HCT116 (cell line): ENCODE results near the gene PHOSPHO1. TPM values are rescaled to one million over a fixed set of nuclear protein-coding genes. Genes with fewer than 3 reads are reported as not detected.

ENCODE experiments used
- ATAC-seq: fragments of 200-7000 bp; cut with Tn5 transposase; 2 replicates; pipeline ENCODE4 v1.9.1; 2020; ENCODE audit warnings: mild to moderate bottlenecking, moderate library complexity
- BruUV-seq: library from RNA; stranded (reverse); fragments of 400-500 nt; replicated peaks from 2 replicates; lab custom pipeline; 2021; lab: Mats Ljungman, UMichigan
- CTCF ChIA-PET: fragments of 300-600 bp; sonication (Branson Sonifier 250); formaldehyde crosslinking; loops from one replicate; lab custom pipeline; 2021; ENCODE audit warnings: antibody characterized with exemption; lab: Charles Lee
- POLR2A ChIA-PET: fragments of 300-600, 350-600 bp; sonication (Branson Sonifier 250); formaldehyde crosslinking; loops from one replicate; lab custom pipeline; 2021; ENCODE audit warnings: antibody characterized with exemption; lab: Charles Lee
- RAD21 ChIA-PET, 2 experiments: fragments of 300-600 bp; sonication (Branson Sonifier 250); formaldehyde crosslinking; loops; one replicate each; lab custom pipeline; 2023; ENCODE audit warnings: low total read pairs in 2 of 2; ENCODE audit not compliant: uncharacterized antibody in 2 of 2, unreplicated experiment in 2 of 2, low non-redundant PET in 1 of 2; lab: Charles Lee
- DNase-seq: peaks from one replicate; pipeline ENCODE4 v3.0.0-alpha.2; 2010; ENCODE audit warnings: low read depth, low spot score
- H2AFZ ChIP-seq: fragments of 200-600 bp; shearing (Covaris generic), sonication (generic); 2 replicates; pipeline ENCODE4 v1.6.1; 2017; ENCODE audit warnings: low read depth, mixed run types, mixed read lengths, antibody characterized with exemption, low read length; ENCODE audit not compliant: poor library complexity, severe bottlenecking
- H3K27ac ChIP-seq: 2 replicates; pipeline ENCODE4 v1.5.1; 2012; ENCODE audit warnings: low read depth, low read length
- H3K27me3 ChIP-seq: fragments of 200-600 bp; sonication (generic); 2 replicates; pipeline ENCODE4 v1.6.1; 2016; ENCODE audit warnings: mixed run types, low read length, mixed read lengths; ENCODE audit not compliant: insufficient read depth
- H3K36me3 ChIP-seq, 2 experiments: fragments of 200-500 bp in 1 of 2; fragments of 200-600 bp in 1 of 2; sonication (Bioruptor generic) in 1 of 2; sonication (generic) in 1 of 2; 2 replicates each; pipeline versions ENCODE4 v1.5.1 to v1.6.1; 2014 to 2016; ENCODE audit warnings: low read length in 2 of 2, inconsistent platforms in 1 of 2, mixed read lengths in 1 of 2, mixed run types in 1 of 2; ENCODE audit not compliant: insufficient read depth in 2 of 2, control insufficient read depth in 1 of 2
- H3K4me1 ChIP-seq, 2 experiments: fragments of 200-600 bp in 1 of 2; sonication (generic) in 1 of 2; 2 replicates each; pipeline versions ENCODE4 v1.5.1 to v1.6.1; 2012 to 2017; ENCODE audit warnings: low read length in 2 of 2, inconsistent platforms in 1 of 2, mild to moderate bottlenecking in 1 of 2, mixed read lengths in 1 of 2, mixed run types in 1 of 2, moderate library complexity in 1 of 2; ENCODE audit not compliant: insufficient read depth in 2 of 2, control insufficient read depth in 1 of 2
- H3K4me2 ChIP-seq: fragments of 200-600 bp; sonication (generic); 2 replicates; pipeline ENCODE4 v1.6.1; 2017; ENCODE audit warnings: mixed run types, low read length, mixed read lengths
- H3K4me3 ChIP-seq, 2 experiments: fragments of 200-600 bp in 1 of 2; sonication (generic) in 1 of 2; replicated peaks in 1 of 2; 2 replicates each; pipeline ENCODE4 v1.5.1; 2011 to 2016; ENCODE audit warnings: low read length in 2 of 2, control low read depth in 1 of 2, low read depth in 1 of 2, mild to moderate bottlenecking in 1 of 2, mixed read lengths in 1 of 2, mixed run types in 1 of 2
- H3K79me2 ChIP-seq: fragments of 200-600 bp; sonication (generic); 2 replicates; pipeline ENCODE4 v1.6.1; 2017; ENCODE audit warnings: mild to moderate bottlenecking, mixed run types, low read length, moderate library complexity, mixed read lengths; ENCODE audit not compliant: insufficient read depth
- H3K9ac ChIP-seq: fragments of 200-600 bp; sonication (generic); 2 replicates; pipeline ENCODE4 v1.6.1; 2016; ENCODE audit warnings: low read length, mixed read lengths
- H3K9me2 ChIP-seq: fragments of 200-600 bp; sonication (generic), shearing (Covaris generic); 2 replicates; pipeline ENCODE4 v1.6.1; 2017; ENCODE audit warnings: mixed run types, mild to moderate bottlenecking, moderate library complexity; ENCODE audit not compliant: insufficient read depth
- H3K9me3 ChIP-seq, 2 experiments: fragments of 200-500 bp in 1 of 2; fragments of 200-600 bp in 1 of 2; sonication (Bioruptor generic) in 1 of 2; sonication (generic) in 1 of 2; 2 replicates each; pipeline ENCODE4 v1.6.1; 2014 to 2017; ENCODE audit warnings: low read length in 2 of 2, mixed read lengths in 2 of 2, inconsistent platforms in 1 of 2, low read depth in 1 of 2, mild to moderate bottlenecking in 1 of 2, mixed run types in 1 of 2, moderate library complexity in 1 of 2; ENCODE audit not compliant: control insufficient read depth in 1 of 2, insufficient read depth in 1 of 2
- H4K20me1 ChIP-seq: fragments of 200-600 bp; sonication (generic), shearing (Covaris generic); 2 replicates; pipeline ENCODE4 v1.6.1; 2017; ENCODE audit warnings: mixed run types, mild to moderate bottlenecking, moderate library complexity; ENCODE audit not compliant: insufficient read depth
- CBX3 ChIP-seq: IDR thresholded peaks from 2 replicates; pipeline ENCODE4 v1.6.1; 2012; ENCODE audit warnings: low read depth
- EZH2phosphoT487 ChIP-seq: fragments of 200-600 bp; IDR thresholded peaks from 2 replicates; pipeline ENCODE4 v1.6.1; 2018; ENCODE audit warnings: antibody characterized with exemption, borderline replicate concordance
- FOSL1 ChIP-seq: IDR thresholded peaks from 2 replicates; pipeline ENCODE4 v1.6.1; 2012; ENCODE audit warnings: low read depth
- POLR2AphosphoS5 ChIP-seq: IDR thresholded peaks from 2 replicates; pipeline ENCODE4 v1.6.1; 2011; ENCODE audit warnings: mild to moderate bottlenecking, low read depth, low read length, moderate library complexity
- RAD21 ChIP-seq: IDR thresholded peaks from 2 replicates; pipeline ENCODE4 v1.6.1; 2012; ENCODE audit warnings: low read depth, mild to moderate bottlenecking
- SRF ChIP-seq: IDR thresholded peaks from 2 replicates; pipeline ENCODE4 v1.6.1; 2012; ENCODE audit warnings: low read depth
- TCF7L2 ChIP-seq: IDR thresholded peaks from 2 replicates; pipeline ENCODE4 v1.7.0; 2011; ENCODE audit warnings: borderline replicate concordance, inconsistent platforms; ENCODE audit not compliant: insufficient read depth, insufficient read length; ENCODE audit errors: extremely low read depth
- intact Hi-C: fragments of 100-400 bp; cut with micrococcal nuclease; formaldehyde crosslinking; loops from 2 replicates; pipeline ENCODE4 v1.10.0; 2022
- total RNA-seq: library from RNA; stranded (reverse); gene quantifications from one replicate; pipeline ENCODE4 v1.2.1, GENCODE V29; 2021; ENCODE audit not compliant: unreplicated experiment
- TF ChIP-seq, protein P1 (sequence below): IDR thresholded peaks from 2 replicates; pipeline ENCODE4 v1.6.1; 2012
- TF ChIP-seq, protein P2 (sequence below): IDR thresholded peaks from 2 replicates; pipeline ENCODE4 v1.6.1; 2012
- TF ChIP-seq, protein P3 (sequence below), 3 experiments: fragments of 200-600 bp in 1 of 3; sonication (generic) in 1 of 3; IDR thresholded peaks in 2 of 3; conservative IDR thresholded peaks in 1 of 3; 2 replicates each; pipeline ENCODE4 v1.5.1; 2012 to 2017; ENCODE audit warnings: low read depth in 2 of 3, low read length in 2 of 3, antibody characterized with exemption in 1 of 3, borderline replicate concordance in 1 of 3, control low read depth in 1 of 3, mild to moderate bottlenecking in 1 of 3, mixed read lengths in 1 of 3, mixed run types in 1 of 3, moderate library complexity in 1 of 3; ENCODE audit not compliant: insufficient read depth in 1 of 3

The PHOSPHO1 gene
- total RNA-seq, 1 experiment from 2014 or later = 3.0 TPM

DNA sequence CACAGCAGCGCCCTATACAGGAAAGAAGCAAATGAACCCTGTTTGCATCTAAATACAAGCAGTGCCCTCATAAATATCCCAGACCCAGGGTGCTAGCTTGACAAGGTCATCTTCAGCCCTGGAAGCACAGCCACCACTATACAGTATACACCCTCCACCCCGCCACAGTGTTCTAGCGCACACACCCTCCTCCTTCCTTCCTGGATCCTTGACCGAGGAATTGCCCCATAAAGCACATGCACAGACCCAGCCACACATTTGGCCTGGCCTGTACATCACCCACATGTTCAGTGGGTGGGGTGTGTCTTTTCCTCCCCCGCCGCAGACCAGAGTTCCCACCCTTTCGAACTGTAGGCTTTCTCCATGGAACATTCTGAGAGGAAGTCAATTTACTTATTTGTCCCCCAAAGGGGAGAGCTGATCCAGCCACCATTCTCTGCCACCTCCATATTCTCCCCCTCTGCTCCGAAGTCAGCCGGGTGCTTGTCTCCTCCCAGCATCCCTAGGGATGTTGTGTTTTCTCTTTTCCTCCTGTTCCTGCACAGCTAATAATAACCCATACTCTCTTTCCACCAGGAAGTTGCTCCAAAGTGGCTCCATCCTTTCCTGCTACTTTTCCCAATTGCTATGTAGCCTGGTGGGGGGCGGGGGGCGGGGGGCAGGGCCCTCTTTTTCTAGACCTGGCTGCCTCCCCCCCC, 13.5 kb downstream of the PHOSPHO1 start:
- Histone ChIP-seq H3K9me2 (no peaks in the 10 kb centered on the region), H3K27ac (no peak overlapping the region), H3K9me3 (no peaks in the 10 kb centered on the region), H3K27me3 (no peaks in the 10 kb centered on the region), H2AFZ (no peak overlapping the region), H3K9ac (no peak overlapping the region), H4K20me1 (no peaks in the 10 kb centered on the region), H3K4me1 (no peaks in the 10 kb centered on the region), H3K4me2 (no peak overlapping the region), H3K4me3 (no peak overlapping the region), H3K79me2 (no peaks in the 10 kb centered on the region), H3K36me3 (no peaks in the 10 kb centered on the region)
- DNase-seq = no peak
- BruUV-seq = no TSS peak
- intact Hi-C loops = no loop called here
- TF ChIP-seq POLR2AphosphoS5 (no peak), CBX3 (no peak), FOSL1 (no peak), SRF (no peak)
- TF ChIP-seq, protein P1, sequence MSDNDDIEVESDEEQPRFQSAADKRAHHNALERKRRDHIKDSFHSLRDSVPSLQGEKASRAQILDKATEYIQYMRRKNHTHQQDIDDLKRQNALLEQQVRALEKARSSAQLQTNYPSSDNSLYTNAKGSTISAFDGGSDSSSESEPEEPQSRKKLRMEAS = no peak
- TF ChIP-seq, protein P2, sequence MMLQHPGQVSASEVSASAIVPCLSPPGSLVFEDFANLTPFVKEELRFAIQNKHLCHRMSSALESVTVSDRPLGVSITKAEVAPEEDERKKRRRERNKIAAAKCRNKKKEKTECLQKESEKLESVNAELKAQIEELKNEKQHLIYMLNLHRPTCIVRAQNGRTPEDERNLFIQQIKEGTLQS = no peak
- TF ChIP-seq, protein P3, sequence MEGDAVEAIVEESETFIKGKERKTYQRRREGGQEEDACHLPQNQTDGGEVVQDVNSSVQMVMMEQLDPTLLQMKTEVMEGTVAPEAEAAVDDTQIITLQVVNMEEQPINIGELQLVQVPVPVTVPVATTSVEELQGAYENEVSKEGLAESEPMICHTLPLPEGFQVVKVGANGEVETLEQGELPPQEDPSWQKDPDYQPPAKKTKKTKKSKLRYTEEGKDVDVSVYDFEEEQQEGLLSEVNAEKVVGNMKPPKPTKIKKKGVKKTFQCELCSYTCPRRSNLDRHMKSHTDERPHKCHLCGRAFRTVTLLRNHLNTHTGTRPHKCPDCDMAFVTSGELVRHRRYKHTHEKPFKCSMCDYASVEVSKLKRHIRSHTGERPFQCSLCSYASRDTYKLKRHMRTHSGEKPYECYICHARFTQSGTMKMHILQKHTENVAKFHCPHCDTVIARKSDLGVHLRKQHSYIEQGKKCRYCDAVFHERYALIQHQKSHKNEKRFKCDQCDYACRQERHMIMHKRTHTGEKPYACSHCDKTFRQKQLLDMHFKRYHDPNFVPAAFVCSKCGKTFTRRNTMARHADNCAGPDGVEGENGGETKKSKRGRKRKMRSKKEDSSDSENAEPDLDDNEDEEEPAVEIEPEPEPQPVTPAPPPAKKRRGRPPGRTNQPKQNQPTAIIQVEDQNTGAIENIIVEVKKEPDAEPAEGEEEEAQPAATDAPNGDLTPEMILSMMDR (IDR thresholded peaks at IDR 0.05 in 2 of 3, conservative IDR thresholded peaks at IDR 0.05 in 1 of 3; ENCODE audit: borderline replicate concordance in 1 of 3, insufficient read depth in 1 of 3, low read depth in 2 of 3, low read length in 2 of 3) = no peak
- ChIA-PET RAD21 (no interaction called here), POLR2A (no interaction called here), CTCF (no interaction called here)
- no peak for ATAC-seq

DNA sequence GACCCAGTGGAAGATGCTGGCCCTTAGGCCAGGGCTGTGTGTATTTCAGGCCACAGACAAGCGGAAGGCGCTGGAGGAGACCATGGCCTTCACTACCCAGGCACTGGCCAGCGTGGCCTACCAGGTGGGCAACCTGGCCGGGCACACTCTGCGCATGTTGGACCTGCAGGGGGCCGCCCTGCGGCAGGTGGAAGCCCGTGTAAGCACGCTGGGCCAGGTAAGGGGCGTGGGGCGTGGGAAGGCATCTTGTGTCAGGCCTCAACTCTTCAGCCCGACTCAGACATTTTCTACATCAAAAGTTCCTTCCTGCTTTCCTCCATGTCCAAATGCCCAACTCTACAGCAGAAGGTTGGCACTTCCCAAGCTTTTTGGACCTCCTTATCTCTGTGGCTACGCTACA, 14.1 kb downstream of the PHOSPHO1 start:
- H3K36me3 ChIP-seq = no peaks in the 10 kb centered on the region
- TF ChIP-seq RAD21 (no peak), SRF (no peak), CBX3 (no peak), EZH2phosphoT487 (no peak), TCF7L2 (no peak)
- TF ChIP-seq, protein P2 = no peak
- POLR2A ChIA-PET = no interaction called here
- H3K9me3 ChIP-seq = no peaks in the 10 kb centered on the region
- no peak overlapping the region for H2AFZ ChIP-seq
- no peaks in the 10 kb centered on the region for H4K20me1 ChIP-seq
- no peak overlapping the region for H3K4me3 ChIP-seq
- ATAC-seq = no peak
- H3K4me2 ChIP-seq = no peak overlapping the region
- no peaks in the 10 kb centered on the region for H3K27me3 ChIP-seq
- no peak for DNase-seq
- RAD21 ChIA-PET = no interaction called here
- H3K79me2 ChIP-seq = no peaks in the 10 kb centered on the region
- no peak overlapping the region for H3K27ac ChIP-seq
- H3K9me2 ChIP-seq = no peaks in the 10 kb centered on the region
- CTCF ChIA-PET = no interaction called here
- no TSS peak for BruUV-seq
- no peaks in the 10 kb centered on the region for H3K4me1 ChIP-seq
- no peak overlapping the region for H3K9ac ChIP-seq
- intact Hi-C loops = no loop called here
